Measurements from ENCODE around the gene SCYL2. TPM values are rescaled to one million over a fixed set of nuclear protein-coding genes. Genes with fewer than 3 reads are reported as not detected.

The SCYL2 gene
- total RNA-seq, 4 donors from 2014 or later: 47.8 to 68.8 (median 54.9) TPM

DNA sequence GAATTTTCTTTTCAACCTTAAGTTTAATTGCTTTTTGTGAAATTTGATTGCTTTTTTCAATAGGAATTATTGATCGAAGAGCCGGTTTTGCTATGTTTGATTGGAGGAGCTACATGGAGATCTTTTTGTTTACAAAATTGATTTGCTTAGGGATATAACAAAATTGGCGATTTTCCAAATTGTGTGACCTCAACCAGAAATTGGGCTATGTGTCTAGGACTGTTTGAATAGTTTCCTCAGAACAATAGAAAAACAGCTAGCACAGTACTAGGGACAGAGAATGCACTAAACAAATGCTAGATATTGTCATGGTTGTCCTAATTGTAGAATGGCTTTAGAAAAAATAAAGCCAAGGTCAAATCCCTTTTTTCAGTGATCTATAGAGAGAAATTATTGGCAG is 92.3 kb downstream of the SCYL2 start:
- intact Hi-C loops (cut with DNase I): no loop called here
- no peaks in the 10 kb centered on the region for H3K4me1 ChIP-seq

DNA sequence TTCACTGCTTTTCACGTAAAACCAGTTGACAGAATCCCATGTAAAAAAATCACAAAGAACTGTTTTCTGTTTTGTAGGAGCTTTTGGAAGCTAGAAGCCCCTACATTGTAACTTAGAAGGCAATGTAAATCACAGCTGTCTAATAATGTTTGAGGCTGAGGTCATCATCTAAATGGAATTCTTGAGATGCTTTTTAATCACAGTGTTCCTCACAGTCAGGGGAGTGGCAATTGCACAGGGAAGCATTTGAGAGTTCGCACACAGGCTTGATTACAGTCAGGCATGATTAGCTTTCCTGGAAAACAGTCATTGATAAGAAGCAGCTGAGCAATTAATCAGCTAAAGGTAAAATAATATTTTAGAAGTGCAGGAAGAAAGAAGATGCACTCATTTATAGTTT is 92.8 kb downstream of the SCYL2 start:
- H3K4me3 ChIP-seq (replicated peaks in 1 of 3): no peak overlapping the region
- intact Hi-C loops (cut with DNase I): no loop called here
- 65 to 79% methylated on average over 2 of the region's 2 CpGs for WGBS, 2 donors
- H3K36me3 ChIP-seq: no peaks in the 10 kb centered on the region
- no peaks in the 10 kb centered on the region for H3K27me3 ChIP-seq
- no peaks in the 10 kb centered on the region for H3K9me3 ChIP-seq
- H3K4me1 ChIP-seq: no peaks in the 10 kb centered on the region
- no peak overlapping the region for H3K27ac ChIP-seq
- no peak for DNase-seq
- no peak for TF ChIP-seq POLR2A (IDR thresholded peaks at IDR 0.05)
- TF ChIP-seq, protein P1, sequence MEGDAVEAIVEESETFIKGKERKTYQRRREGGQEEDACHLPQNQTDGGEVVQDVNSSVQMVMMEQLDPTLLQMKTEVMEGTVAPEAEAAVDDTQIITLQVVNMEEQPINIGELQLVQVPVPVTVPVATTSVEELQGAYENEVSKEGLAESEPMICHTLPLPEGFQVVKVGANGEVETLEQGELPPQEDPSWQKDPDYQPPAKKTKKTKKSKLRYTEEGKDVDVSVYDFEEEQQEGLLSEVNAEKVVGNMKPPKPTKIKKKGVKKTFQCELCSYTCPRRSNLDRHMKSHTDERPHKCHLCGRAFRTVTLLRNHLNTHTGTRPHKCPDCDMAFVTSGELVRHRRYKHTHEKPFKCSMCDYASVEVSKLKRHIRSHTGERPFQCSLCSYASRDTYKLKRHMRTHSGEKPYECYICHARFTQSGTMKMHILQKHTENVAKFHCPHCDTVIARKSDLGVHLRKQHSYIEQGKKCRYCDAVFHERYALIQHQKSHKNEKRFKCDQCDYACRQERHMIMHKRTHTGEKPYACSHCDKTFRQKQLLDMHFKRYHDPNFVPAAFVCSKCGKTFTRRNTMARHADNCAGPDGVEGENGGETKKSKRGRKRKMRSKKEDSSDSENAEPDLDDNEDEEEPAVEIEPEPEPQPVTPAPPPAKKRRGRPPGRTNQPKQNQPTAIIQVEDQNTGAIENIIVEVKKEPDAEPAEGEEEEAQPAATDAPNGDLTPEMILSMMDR (IDR thresholded peaks at IDR 0.05): no peak

More for the DNA sequence above, 92.3 kb downstream of the SCYL2 start:
- Histone ChIP-seq H3K27me3 (no peaks in the 10 kb centered on the region), H3K27ac (no peak overlapping the region), H3K9me3 (no peaks in the 10 kb centered on the region), H3K4me3 (replicated peaks in 1 of 3) (no peak overlapping the region), H3K36me3 (no peaks in the 10 kb centered on the region)
- TF ChIP-seq, protein P1 (IDR thresholded peaks at IDR 0.05): no peak
- no peak for TF ChIP-seq POLR2A (IDR thresholded peaks at IDR 0.05)
- WGBS, 2 donors: 68 to 74% methylated on average over 3 of the region's 3 CpGs
- DNase-seq: no peak

DNA sequence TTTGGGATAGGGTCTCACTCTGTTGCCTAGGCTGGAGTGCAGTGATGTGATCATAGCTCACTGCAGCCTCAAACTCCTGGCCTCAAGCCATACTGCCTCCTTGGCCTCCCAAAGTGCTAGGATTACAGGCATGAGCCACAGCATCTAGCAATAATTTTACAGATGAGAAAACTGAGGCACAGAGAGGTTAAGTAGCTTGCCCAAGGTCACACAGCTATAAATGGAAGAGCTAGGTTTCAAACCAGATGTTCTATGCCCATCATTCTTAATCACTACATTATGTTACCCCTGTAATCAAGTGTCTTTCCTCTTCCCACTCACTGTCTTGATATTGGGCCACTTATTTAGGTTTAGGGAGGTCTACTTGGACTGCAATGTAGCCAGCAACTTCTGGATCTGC is 93.5 kb downstream of the SCYL2 start:
- no peaks in the 10 kb centered on the region for H3K4me1 ChIP-seq
- no peaks in the 10 kb centered on the region for H3K9me3 ChIP-seq
- H3K4me3 ChIP-seq (replicated peaks in 1 of 3): no peak overlapping the region
- no peak for DNase-seq
- H3K27me3 ChIP-seq: no peaks in the 10 kb centered on the region
- H3K27ac ChIP-seq: no peak overlapping the region
- TF ChIP-seq POLR2A (IDR thresholded peaks at IDR 0.05): no peak
- TF ChIP-seq, protein P1 (IDR thresholded peaks at IDR 0.05): no peak
- H3K36me3 ChIP-seq: no peaks in the 10 kb centered on the region
- intact Hi-C loops (cut with DNase I): no loop called here

DNA sequence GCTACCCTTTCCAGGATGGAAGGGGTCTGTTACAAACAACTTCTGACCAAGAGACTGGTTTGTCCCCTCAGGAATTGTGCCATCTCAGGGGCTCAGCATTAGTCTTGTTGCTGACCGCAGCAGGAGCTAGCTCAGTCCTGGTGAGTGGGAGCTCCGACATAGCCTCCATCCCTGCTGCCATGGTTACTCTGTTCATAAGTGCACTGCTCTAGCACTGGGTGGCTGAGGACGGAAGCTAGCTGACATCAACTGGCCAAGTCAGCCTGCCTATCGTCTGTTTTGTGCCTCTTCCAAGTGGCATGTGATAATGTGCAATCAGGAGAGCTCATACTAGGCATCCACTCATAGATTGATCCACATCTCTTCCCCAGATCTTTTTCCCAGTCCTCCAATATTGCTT is 97.3 kb downstream of the SCYL2 start:
- no peaks in the 10 kb centered on the region for H3K9me3 ChIP-seq
- no peaks in the 10 kb centered on the region for H3K27me3 ChIP-seq
- WGBS, 2 donors: 74 to 92% methylated on average over 3 to 4 of the region's 4 CpGs
- no peak for DNase-seq
- TF ChIP-seq POLR2A (IDR thresholded peaks at IDR 0.05): no peak
- TF ChIP-seq, protein P1 (IDR thresholded peaks at IDR 0.05): no peak
- H3K4me3 ChIP-seq (replicated peaks in 1 of 3): no peak overlapping the region
- no peaks in the 10 kb centered on the region for H3K36me3 ChIP-seq
- H3K4me1 ChIP-seq: no peaks in the 10 kb centered on the region
- H3K27ac ChIP-seq: no peak overlapping the region
- intact Hi-C loops (cut with DNase I): no loop called here

DNA sequence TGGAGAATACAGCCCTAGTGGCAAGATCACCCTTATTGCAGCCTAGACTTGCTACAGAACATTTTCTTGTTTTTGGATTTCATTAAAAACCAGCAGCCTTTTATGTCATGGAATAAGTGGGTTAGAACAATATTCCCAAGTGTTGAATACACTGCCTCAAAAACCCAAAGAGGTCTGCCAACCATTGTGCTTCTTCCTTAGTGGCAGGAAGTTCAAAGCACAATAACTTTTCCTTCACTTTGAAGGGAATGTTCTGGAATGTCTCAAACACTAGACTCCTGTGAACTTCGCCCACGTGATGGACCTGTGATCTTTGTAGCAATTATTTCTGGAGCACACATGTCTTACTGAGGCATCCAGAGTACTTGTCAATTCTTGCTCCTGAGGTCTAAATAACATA is 98.4 kb downstream of the SCYL2 start:
- 72 to 74% methylated on average over 2 of the region's 2 CpGs for WGBS, 2 donors
- H3K36me3 ChIP-seq: no peaks in the 10 kb centered on the region

More for the DNA sequence above, 98.4 kb downstream of the SCYL2 start:
- H3K27me3 ChIP-seq: no peaks in the 10 kb centered on the region
- H3K4me1 ChIP-seq: no peaks in the 10 kb centered on the region
- no peak for TF ChIP-seq POLR2A (IDR thresholded peaks at IDR 0.05)
- TF ChIP-seq, protein P1 (IDR thresholded peaks at IDR 0.05): no peak
- no peak overlapping the region for H3K4me3 ChIP-seq (replicated peaks in 1 of 3)
- intact Hi-C loops (cut with DNase I): no loop called here
- DNase-seq: no peak
- H3K9me3 ChIP-seq: no peaks in the 10 kb centered on the region
- no peak overlapping the region for H3K27ac ChIP-seq

Data from thyroid gland (tissue), 4 donors.